ENCODE measurements around the gene TMEM63B. TPM values are rescaled to one million over a fixed set of nuclear protein-coding genes. Genes with fewer than 3 reads are reported as not detected.
"Not testable (repeated sequence)": the region's sequence is repeated elsewhere in the genome, so short reads cannot be mapped to it uniquely, and the experiment has no call there.

Gene TMEM63B
- total RNA-seq, 6 donors from 2014 or later, result 89.8 to 198 (median 128) TPM

DNA sequence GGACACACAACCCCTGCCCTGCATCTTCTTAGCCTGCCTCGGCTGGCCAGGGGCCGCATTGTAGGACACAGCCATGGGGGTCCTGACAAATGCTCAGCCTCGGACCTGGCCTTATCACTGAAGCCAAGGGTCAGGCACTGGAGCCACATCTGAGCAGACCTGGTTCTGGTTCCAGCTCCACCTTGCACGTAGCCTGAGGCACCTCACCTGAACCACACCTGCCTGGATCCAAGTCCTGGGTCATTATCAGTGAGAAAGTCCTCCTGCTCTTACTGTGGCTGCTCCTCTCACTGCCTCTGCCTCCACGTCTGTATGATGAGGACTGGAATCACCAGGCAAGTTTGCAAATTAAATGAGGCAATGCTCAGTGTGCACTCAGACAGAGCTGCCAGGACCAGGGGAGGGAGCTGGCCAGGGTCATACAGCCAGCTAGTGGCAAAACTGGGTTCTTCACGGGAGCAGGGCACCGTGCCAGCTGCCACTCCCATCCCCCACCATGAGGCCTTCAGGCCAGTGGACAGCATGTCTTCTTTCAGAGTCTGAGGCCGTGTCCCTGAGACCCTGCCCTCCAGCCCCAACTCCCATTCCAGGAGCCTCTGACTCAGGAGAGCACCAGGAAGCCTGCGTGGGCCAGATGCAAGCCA lies 40.3 kb upstream of the TMEM63B start:
- Histone ChIP-seq H3K9me3 (no peaks in the 10 kb centered on the region), H3K4me1 (peaks cover 0 to 8% (median 3%) of the 10 kb centered on the region in 4 donors), H3K27me3 (no peaks in the 10 kb centered on the region), H3K27ac (no peak overlapping the region), H3K4me3 (no peak overlapping the region), H3K36me3 (peaks cover 0 to 10% (median 4%) of the 10 kb centered on the region in 4 donors)
- peak; percentile 73 to 85 for DNase-seq
- TF ChIP-seq, protein P1, sequence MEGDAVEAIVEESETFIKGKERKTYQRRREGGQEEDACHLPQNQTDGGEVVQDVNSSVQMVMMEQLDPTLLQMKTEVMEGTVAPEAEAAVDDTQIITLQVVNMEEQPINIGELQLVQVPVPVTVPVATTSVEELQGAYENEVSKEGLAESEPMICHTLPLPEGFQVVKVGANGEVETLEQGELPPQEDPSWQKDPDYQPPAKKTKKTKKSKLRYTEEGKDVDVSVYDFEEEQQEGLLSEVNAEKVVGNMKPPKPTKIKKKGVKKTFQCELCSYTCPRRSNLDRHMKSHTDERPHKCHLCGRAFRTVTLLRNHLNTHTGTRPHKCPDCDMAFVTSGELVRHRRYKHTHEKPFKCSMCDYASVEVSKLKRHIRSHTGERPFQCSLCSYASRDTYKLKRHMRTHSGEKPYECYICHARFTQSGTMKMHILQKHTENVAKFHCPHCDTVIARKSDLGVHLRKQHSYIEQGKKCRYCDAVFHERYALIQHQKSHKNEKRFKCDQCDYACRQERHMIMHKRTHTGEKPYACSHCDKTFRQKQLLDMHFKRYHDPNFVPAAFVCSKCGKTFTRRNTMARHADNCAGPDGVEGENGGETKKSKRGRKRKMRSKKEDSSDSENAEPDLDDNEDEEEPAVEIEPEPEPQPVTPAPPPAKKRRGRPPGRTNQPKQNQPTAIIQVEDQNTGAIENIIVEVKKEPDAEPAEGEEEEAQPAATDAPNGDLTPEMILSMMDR (IDR thresholded peaks at IDR 0.05), result no peak
- no peak for TF ChIP-seq POLR2AphosphoS5 (IDR thresholded peaks at IDR 0.05)
- no peak for TF ChIP-seq EP300 (IDR thresholded peaks at IDR 0.05)
- 70 to 81% methylated on average over 8 to 9 of the region's 9 CpGs for WGBS, 2 donors
- ATAC-seq (ENCODE audit: low FRiP score in 2 of 2), result peak in 1 of 2 donors; percentile 43

GRCh38 chr6:44087623-44088022 lies 39.7 kb upstream of the TMEM63B start:
- Histone ChIP-seq H3K27me3 (no peaks in the 10 kb centered on the region), H3K27ac (no peak overlapping the region), H3K4me3 (no peak overlapping the region), H3K9me3 (no peaks in the 10 kb centered on the region), H3K36me3 (peaks cover 0 to 10% (median 4%) of the 10 kb centered on the region in 4 donors), H3K4me1 (peaks cover 0 to 8% (median 3%) of the 10 kb centered on the region in 4 donors)
- DNase-seq (no peak), ATAC-seq (ENCODE audit: low FRiP score in 2 of 2) (no peak)
- no peak for TF ChIP-seq POLR2AphosphoS5 (IDR thresholded peaks at IDR 0.05)
- TF ChIP-seq EP300 (IDR thresholded peaks at IDR 0.05), result no peak
- TF ChIP-seq, protein P1 (IDR thresholded peaks at IDR 0.05), result no peak
- no peak for TF ChIP-seq POLR2A (IDR thresholded peaks at IDR 0.05)
- WGBS, 2 donors, result 84 to 95% methylated on average over 2 of the region's 2 CpGs

DNA sequence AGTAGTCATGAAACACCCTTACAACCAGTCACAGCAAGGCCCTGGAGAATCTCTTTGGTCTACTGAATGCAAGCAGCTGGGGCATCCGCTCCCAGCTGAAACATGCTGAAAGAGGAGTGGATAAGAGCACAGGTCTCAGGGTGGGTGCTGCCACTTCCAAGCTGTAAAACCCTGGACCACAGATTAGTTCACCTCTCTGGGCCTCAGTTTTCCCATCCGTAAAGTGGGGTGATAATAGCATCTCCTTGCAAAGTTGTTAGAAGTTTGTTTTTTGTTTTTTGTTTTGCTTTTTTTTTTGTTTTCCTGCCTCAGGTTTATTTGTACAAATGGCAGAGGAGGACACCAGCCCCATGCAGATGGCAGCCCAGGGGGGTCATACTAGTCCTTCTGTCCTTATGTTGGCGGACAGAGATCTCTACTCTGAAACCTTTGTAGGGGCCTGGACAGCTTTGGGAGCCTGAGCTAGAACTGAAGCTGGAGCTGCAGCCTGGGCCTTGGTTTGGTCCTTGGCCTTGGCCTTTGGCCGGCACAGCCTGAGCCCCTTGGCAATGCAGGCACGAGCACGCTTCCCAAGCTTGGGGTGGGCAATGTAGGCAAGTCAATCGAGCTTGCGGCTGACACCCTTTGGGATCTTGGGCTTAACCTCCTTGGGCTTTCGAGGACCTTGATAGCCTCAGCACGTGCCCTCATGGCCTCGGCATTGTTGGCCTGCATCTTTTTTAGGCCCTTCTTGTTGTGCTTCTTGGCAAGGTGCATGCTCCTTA lies 38.3 kb upstream of the TMEM63B start:
- TF ChIP-seq POLR2AphosphoS5 (IDR thresholded peaks at IDR 0.05) (no peak), POLR2A (IDR thresholded peaks at IDR 0.05) (no peak), EP300 (IDR thresholded peaks at IDR 0.05) (no peak)
- TF ChIP-seq, protein P1 (IDR thresholded peaks at IDR 0.05), result no peak
- WGBS, 2 donors, result 93 to 98% methylated on average over 11 of the region's 11 CpGs

GRCh38 chr6:44090465-44090864 lies 36.9 kb upstream of the TMEM63B start:
- H3K4me1 ChIP-seq, result peaks cover 0 to 8% (median 3%) of the 10 kb centered on the region in 4 donors
- no peaks in the 10 kb centered on the region for H3K27me3 ChIP-seq
- no peak overlapping the region for H3K27ac ChIP-seq
- H3K9me3 ChIP-seq, result no peaks in the 10 kb centered on the region
- H3K4me3 ChIP-seq, result no peak overlapping the region
- peaks cover 0 to 10% (median 4%) of the 10 kb centered on the region in 4 donors for H3K36me3 ChIP-seq
- ATAC-seq (ENCODE audit: low FRiP score in 2 of 2), result no peak
- DNase-seq, result no peak
- 83 to 89% methylated on average over 5 of the region's 5 CpGs for WGBS, 2 donors
- TF ChIP-seq EP300 (IDR thresholded peaks at IDR 0.05), result no peak

More for the DNA sequence above, 38.3 kb upstream of the TMEM63B start:
- peaks cover 0 to 8% (median 3%) of the 10 kb centered on the region in 4 donors for H3K4me1 ChIP-seq
- H3K9me3 ChIP-seq, result no peaks in the 10 kb centered on the region
- H3K27me3 ChIP-seq, result no peaks in the 10 kb centered on the region
- H3K27ac ChIP-seq, result no peak overlapping the region
- DNase-seq (no peak), ATAC-seq (ENCODE audit: low FRiP score in 2 of 2) (no peak)
- H3K4me3 ChIP-seq, result no peak overlapping the region
- H3K36me3 ChIP-seq, result peaks cover 0 to 10% (median 4%) of the 10 kb centered on the region in 4 donors

- ATAC-seq (ENCODE audit: low FRiP score in 2 of 2); H3K4me1 ChIP-seq; H3K27me3 ChIP-seq; H3K27ac ChIP-seq; H3K9me3 ChIP-seq; H3K4me3 ChIP-seq; H3K36me3 ChIP-seq; DNase-seq: not testable (repeated sequence)
- 94 to 95% methylated on average over 3 of the region's 3 CpGs for WGBS, 2 donors
Measured at GRCh38 chr6:44091356-44091755, 36.0 kb upstream of the TMEM63B start.
